ENCODE results near the gene L3MBTL2. TPM values are rescaled to one million over a fixed set of nuclear protein-coding genes. Genes with fewer than 3 reads are reported as not detected.

L3MBTL2 gene
- total RNA-seq, result 13.4 and 14.9 TPM in 2 replicates

GRCh38 chr22:41204992-41205900 is at the start of gene L3MBTL2:
L3MBTL2 (plus strand) TSS chr22:41205312; CDS start chr22:41205363, 51 bp downstream.

GRCh38 chr22:41240377-41241132 is 35.4 kb downstream of the L3MBTL2 start, which contains the start of gene CHADL:
CHADL (minus strand) TSS chr22:41240931; CDS start chr22:41240881, 50 bp downstream.

Other genes with a start within 250 kb of the L3MBTL2 start
- 18.9 and 23.3 TPM in 2 replicates for gene EP300, start 112.7 kb upstream of the L3MBTL2 start, total RNA-seq
- 0.17 and 0.35 TPM in 2 replicates for gene CHADL, start 35.6 kb downstream of the L3MBTL2 start, total RNA-seq
- gene RANGAP1, start 80.9 kb downstream of the L3MBTL2 start, total RNA-seq, result 21.6 and 32.6 TPM in 2 replicates
- gene ZC3H7B, start 96.2 kb downstream of the L3MBTL2 start, total RNA-seq, result 37.2 and 40.7 TPM in 2 replicates
- 2.7 and 4.0 TPM in 2 replicates for gene TEF, start 176.6 kb downstream of the L3MBTL2 start, total RNA-seq
- gene TOB2, start 241.5 kb downstream of the L3MBTL2 start, total RNA-seq, result 35.2 and 38.9 TPM in 2 replicates